HepG2 (cell line): ENCODE measurements around the gene KIAA1328. TPM values are rescaled to one million over a fixed set of nuclear protein-coding genes. Genes with fewer than 3 reads are reported as not detected.

Experiments used
- ATAC-seq: fragments of 200-7000 bp; cut with Tn5 transposase; 3 replicates; pipeline ENCODE4 v1.9.1; 2020; ENCODE audit warnings: mild to moderate bottlenecking, moderate library complexity
- BruUV-seq: library from RNA; stranded (reverse); fragments of 400-500 nt; replicated peaks from 2 replicates; lab custom pipeline; 2021; lab: Mats Ljungman, UMichigan
- CTCF ChIA-PET: fragments of 300-600 bp; formaldehyde crosslinking; extraction: SDS; loops from one replicate; lab custom pipeline; 2021; ENCODE audit warnings: low total read pairs, inconsistent platforms, low intra/inter-chr PET ratio; lab: Yijun Ruan, JAX
- POLR2A ChIA-PET: fragments of 350-600 bp; sonication (Branson Sonifier 250); formaldehyde crosslinking; loops from one replicate; lab custom pipeline; 2020; ENCODE audit warnings: antibody characterized with exemption, inconsistent platforms; lab: Yijun Ruan, JAX
- DNase-seq: peaks from one replicate; pipeline ENCODE4 v3.0.0-alpha.2; 2015; ENCODE audit warnings: low spot score
- FAIRE-seq: peaks from 3 replicates; lab custom pipeline; 2011; peaks lifted over from hg19 to GRCh38; lab: Jason Lieb, UNC
- H2AFZ ChIP-seq: one replicate; pipeline ENCODE4 v1.6.1; 2011; ENCODE audit warnings: low read length, inconsistent platforms
- H3K27ac ChIP-seq: fragments of 300-600 bp; 3 replicates; pipeline ENCODE4 v1.8.0; 2011; ENCODE audit warnings: mixed run types, mild to moderate bottlenecking, mixed read lengths, low read length, inconsistent platforms; ENCODE audit not compliant: insufficient read depth; ENCODE audit errors: extremely low read length
- H3K27me3 ChIP-seq, 2 experiments: fragments of 200-600 bp in 1 of 2; 2 replicates in 1 of 2; 3 replicates in 1 of 2; pipeline versions ENCODE4 v1.6.0 to v1.8.0; 2011; ENCODE audit warnings: low read length in 2 of 2, mild to moderate bottlenecking in 2 of 2, moderate library complexity in 2 of 2, inconsistent platforms in 1 of 2; ENCODE audit not compliant: insufficient read depth in 2 of 2, control insufficient read depth in 1 of 2
- H3K36me3 ChIP-seq, 2 experiments: fragments of 200-600 bp in 1 of 2; replicated peaks in 1 of 2; 2 replicates in 1 of 2; 3 replicates in 1 of 2; pipeline versions ENCODE4 v1.5.1 to v1.8.0; 2011; ENCODE audit warnings: low read length in 2 of 2, inconsistent platforms in 1 of 2; ENCODE audit not compliant: insufficient read depth in 2 of 2, control insufficient read depth in 1 of 2
- H3K4me1 ChIP-seq: 2 replicates; pipeline ENCODE4 v1.5.1; 2012; ENCODE audit warnings: low read length, inconsistent platforms; ENCODE audit not compliant: insufficient read depth
- H3K4me2 ChIP-seq: 2 replicates; pipeline ENCODE4 v1.6.0; 2011; ENCODE audit warnings: low read depth, low read length, inconsistent platforms
- H3K4me3 ChIP-seq, 3 experiments: fragments of 200-600 bp in 1 of 3; sonication (generic), shearing (Covaris generic) in 1 of 3; replicated peaks in 1 of 3; 2 replicates each; pipeline ENCODE4 v1.5.1; 2011 to 2016; ENCODE audit warnings: low read length in 3 of 3, inconsistent platforms in 2 of 3, low read depth in 2 of 3, mild to moderate bottlenecking in 2 of 3, control low read depth in 1 of 3, mixed read lengths in 1 of 3; ENCODE audit not compliant: insufficient read depth in 1 of 3
- H3K79me2 ChIP-seq: one replicate; pipeline ENCODE4 v1.6.1; 2011; ENCODE audit warnings: low read length, inconsistent platforms; ENCODE audit not compliant: insufficient read depth
- H3K9ac ChIP-seq: 2 replicates; pipeline ENCODE4 v1.6.0; 2011; ENCODE audit warnings: mild to moderate bottlenecking, low read depth, low read length, inconsistent platforms; ENCODE audit not compliant: insufficient read depth
- H3K9me3 ChIP-seq: 2 replicates; pipeline ENCODE4 v1.5.1; 2012; ENCODE audit warnings: mild to moderate bottlenecking, low read length
- H4K20me1 ChIP-seq: 2 replicates; pipeline ENCODE4 v1.6.0; 2011; ENCODE audit warnings: inconsistent platforms, mild to moderate bottlenecking, low read length, moderate library complexity; ENCODE audit not compliant: insufficient read depth
- CBX1 ChIP-seq: IDR thresholded peaks from one replicate; pipeline ENCODE4 v1.6.1; 2016; ENCODE audit warnings: antibody characterized with exemption, low read depth
- DBP ChIP-seq: sonication (generic); formaldehyde crosslinking; IDR thresholded peaks from 2 replicates; pipeline ENCODE4 v1.4.0; 2020; ENCODE audit warnings: missing genetic modification reagents; ENCODE audit errors: not compliant biosample characterization
- DMAP1 ChIP-seq: IDR thresholded peaks from 2 replicates; pipeline ENCODE4 v1.6.1; 2016
- GATAD2A ChIP-seq: IDR thresholded peaks from 2 replicates; pipeline ENCODE4 v1.6.1; 2016
- KLF16 ChIP-seq, 2 experiments: sonication (generic) in 1 of 2; formaldehyde crosslinking in 1 of 2; IDR thresholded peaks; 2 replicates each; pipeline versions ENCODE4 v1.6.1 to v1.8.0; 2016 to 2023; ENCODE audit warnings: missing genetic modification reagents in 2 of 2, missing compliant biosample characterization in 1 of 2
- NKX3-1 ChIP-seq: sonication (generic); formaldehyde crosslinking; IDR thresholded peaks from 2 replicates; pipeline ENCODE4 v1.5.0; 2020; ENCODE audit warnings: missing genetic modification reagents
- ONECUT2 ChIP-seq: sonication (generic); formaldehyde crosslinking; IDR thresholded peaks from 2 replicates; pipeline ENCODE4 v1.4.0; 2020; ENCODE audit warnings: missing genetic modification reagents
- PHB2 ChIP-seq: fragments of 450-650 bp; IDR thresholded peaks from 2 replicates; pipeline ENCODE4 v1.6.1; 2018; ENCODE audit not compliant: partially characterized antibody
- PTBP1 ChIP-seq: fragments of 200-400 bp; formaldehyde crosslinking; IDR thresholded peaks from 2 replicates; pipeline ENCODE4 v1.6.1; 2018; ENCODE audit warnings: low read length, low read depth; ENCODE audit not compliant: poor library complexity, severe bottlenecking
- RFX5 ChIP-seq: IDR thresholded peaks from 2 replicates; pipeline ENCODE4 v1.6.1; 2011; ENCODE audit warnings: low read depth, low read length, improper control_type of control experiment
- SPEN ChIP-seq: sonication (generic); formaldehyde crosslinking; IDR thresholded peaks from 2 replicates; pipeline ENCODE4 v1.5.1; 2020; ENCODE audit warnings: low read depth, mild to moderate bottlenecking, missing genetic modification reagents
- TEAD3 ChIP-seq: optimal IDR thresholded peaks from 2 replicates; pipeline ENCODE3; 2016; ENCODE audit warnings: borderline replicate concordance
- ZFP36 ChIP-seq: fragments of 150-350 bp; IDR thresholded peaks from 2 replicates; pipeline ENCODE4 v1.6.1; 2018; ENCODE audit warnings: borderline replicate concordance, low read length, low read depth; ENCODE audit not compliant: partially characterized antibody
- ZFP36L1 ChIP-seq: sonication (generic); formaldehyde crosslinking; IDR thresholded peaks from 2 replicates; pipeline ENCODE4 v1.8.0; 2022; ENCODE audit warnings: mild to moderate bottlenecking, missing genetic modification reagents, moderate library complexity
- ZNF10 ChIP-seq: sonication (generic); formaldehyde crosslinking; IDR thresholded peaks from 2 replicates; pipeline ENCODE4 v1.4.0; 2020; ENCODE audit warnings: mild to moderate bottlenecking, low read depth, missing genetic modification reagents, borderline replicate concordance
- ZNF136 ChIP-seq: sonication (generic); formaldehyde crosslinking; IDR thresholded peaks from 2 replicates; pipeline ENCODE4 v1.8.1; 2022; ENCODE audit warnings: low read depth, mild to moderate bottlenecking, moderate library complexity, missing genetic modification reagents
- ZNF138 ChIP-seq: sonication (generic); formaldehyde crosslinking; IDR thresholded peaks from 2 replicates; pipeline ENCODE4 v1.5.0; 2020; ENCODE audit warnings: mild to moderate bottlenecking, low read depth, missing genetic modification reagents
- ZNF333 ChIP-seq: sonication (generic); formaldehyde crosslinking; IDR thresholded peaks from 2 replicates; pipeline ENCODE4 v1.4.0; 2020; ENCODE audit warnings: mild to moderate bottlenecking, missing genetic modification reagents, borderline replicate concordance
- ZNF543 ChIP-seq: sonication (generic); formaldehyde crosslinking; IDR thresholded peaks from 2 replicates; pipeline ENCODE4 v1.4.0; 2020; ENCODE audit warnings: mild to moderate bottlenecking, missing genetic modification reagents
- ZNF570 ChIP-seq: sonication (generic); formaldehyde crosslinking; IDR thresholded peaks from 2 replicates; pipeline ENCODE4 v1.4.0; 2020; ENCODE audit warnings: mild to moderate bottlenecking, missing genetic modification reagents, borderline replicate concordance
- ZNF644 ChIP-seq: IDR thresholded peaks from 2 replicates; pipeline ENCODE4 v1.6.1; 2016; ENCODE audit warnings: low read depth
- ZNF720 ChIP-seq: sonication (generic); formaldehyde crosslinking; IDR thresholded peaks from 2 replicates; pipeline ENCODE4 v1.4.0; 2020; ENCODE audit warnings: missing genetic modification reagents
- ZNF768 ChIP-seq: sonication (generic); formaldehyde crosslinking; IDR thresholded peaks from 2 replicates; pipeline ENCODE4 v1.4.0; 2020; ENCODE audit warnings: missing genetic modification reagents
- WGBS: methylation state at CpG from one replicate; pipeline ENCODE4 v1.1.6; 2017; ENCODE audit warnings: low lambda C conversion rate; 5-methylcytosine and 5-hydroxymethylcytosine counted together
- in situ Hi-C: cut with HindIII; loops from 2 replicates; pipeline ENCODE4 v1.10.0; 2017; ENCODE audit warnings: low pct_unique_long_range_greater_than_20kb; ENCODE audit not compliant: extremely low pct_ligation_motif_present
- intact Hi-C: fragments of 100-400 bp; cut with micrococcal nuclease; formaldehyde crosslinking; loops from one replicate; pipeline ENCODE4 v1.10.0; 2022; ENCODE audit not compliant: unreplicated experiment
- polyA plus RNA-seq, 8 experiments: library from polyadenylated mRNA; depleted of rRNA in 3 of 8; stranded (reverse) in 7 of 8; unstranded in 1 of 8; fragments of >200 nt; fragmentation: Illumina TruSeq in 4 of 8; extraction: Trizol in 4 of 8; gene quantifications; 2 replicates each; pipeline versions ENCODE4 v1.2.1 to v1.2.3, GENCODE V29; 2011 to 2016; ENCODE audit warnings: low read depth in 4 of 8, missing spikeins in 1 of 8, mixed read lengths in 1 of 8; ENCODE audit not compliant: insufficient read depth in 1 of 8
- total RNA-seq, 5 experiments: library from RNA; depleted of rRNA; stranded (reverse); fragments of >200 nt; fragmentation: Illumina TruSeq; extraction: Trizol; gene quantifications; 2 replicates each; pipeline ENCODE4 v1.2.3, GENCODE V29; 2016; ENCODE audit warnings: low read depth in 1 of 5

KIAA1328 gene
- total and polyA plus RNA-seq, 2 of the 13 experiments (the other 11 are each of a cell fraction or from before 2014, with no cell fraction given) = 4.1 to 6.0 TPM

GRCh38 chr18:36839835-36840234 is 10.9 kb downstream of the KIAA1328 start:
- Histone ChIP-seq H3K9ac (no peak overlapping the region), H3K79me2 (no peaks in the 10 kb centered on the region), H3K4me3 (no peak overlapping the region), H3K4me2 (no peak overlapping the region), H3K9me3 (no peaks in the 10 kb centered on the region), H3K4me1 (no peaks in the 10 kb centered on the region), H3K27ac (no peak overlapping the region), H2AFZ (no peak overlapping the region), H3K36me3 (peaks cover 0 to 4% of the 10 kb centered on the region in 2 experiments; a peak in 1 of 5 replicates), H4K20me1 (no peaks in the 10 kb centered on the region), H3K27me3 (no peaks in the 10 kb centered on the region)
- no peak for FAIRE-seq
- no peak for TF ChIP-seq DMAP1
- no peak for TF ChIP-seq PTBP1
- TF ChIP-seq ZNF136 (CRISPR knock-in tag) = no peak
- no peak for TF ChIP-seq ONECUT2 (CRISPR knock-in tag)
- no peak for DNase-seq
- intact Hi-C loops (no loop called here), in situ Hi-C loops (no loop called here)
- no peak for ATAC-seq
- ChIA-PET CTCF (no interaction called here), POLR2A (no interaction called here)
- no TSS peak for BruUV-seq
- WGBS = 94% methylated on average over 4 of the region's 4 CpGs

- Histone ChIP-seq H3K79me2 (no peaks in the 10 kb centered on the region), H3K4me2 (no peak overlapping the region), H3K27ac (no peak overlapping the region), H3K4me1 (no peaks in the 10 kb centered on the region), H4K20me1 (no peaks in the 10 kb centered on the region), H3K9ac (no peak overlapping the region), H2AFZ (no peak overlapping the region), H3K36me3 (peaks cover 0 to 4% of the 10 kb centered on the region in 2 experiments; a peak in 1 of 5 replicates), H3K27me3 (no peaks in the 10 kb centered on the region), H3K4me3 (no peak overlapping the region), H3K9me3 (no peaks in the 10 kb centered on the region)
- in situ Hi-C loops (no loop called here), intact Hi-C loops (no loop called here)
- FAIRE-seq = no peak
- TF ChIP-seq PHB2 = no peak
- TF ChIP-seq RFX5 = no peak
- TF ChIP-seq KLF16 (CRISPR knock-in tag; IDR thresholded peaks at IDR 0.05) = no peak
- TF ChIP-seq ZNF543 (CRISPR knock-in tag) = no peak
- TF ChIP-seq SPEN (CRISPR knock-in tag) = no peak
- TF ChIP-seq DBP (CRISPR knock-in tag) = no peak
- no peak for TF ChIP-seq ZFP36
- TF ChIP-seq ZNF720 = no peak
- no peak for TF ChIP-seq NKX3-1 (CRISPR knock-in tag)
- TF ChIP-seq GATAD2A (CRISPR knock-in tag) = no peak
- TF ChIP-seq ZNF570 (CRISPR knock-in tag) = no peak
- TF ChIP-seq ZFP36L1 = no peak
- no peak for TF ChIP-seq ZNF138
- no peak for TF ChIP-seq ZNF644 (CRISPR knock-in tag)
- no peak for TF ChIP-seq CBX1
- TF ChIP-seq ZNF333 (CRISPR knock-in tag) = no peak
- no peak for TF ChIP-seq TEAD3 (CRISPR knock-in tag)
- TF ChIP-seq ZNF10 = no peak
- TF ChIP-seq ZNF768 (CRISPR knock-in tag) = no peak
- no TSS peak for BruUV-seq
- ChIA-PET CTCF (no interaction called here), POLR2A (no interaction called here)
- DNase-seq = no peak
- ATAC-seq = no peak
- 97% methylated on average over 5 of the region's 5 CpGs for WGBS
These were observed 14.3 kb downstream of the KIAA1328 start for GRCh38 chr18:36843199-36843598.
